ENCODE data around the gene TRIM38. TPM values are rescaled to one million over a fixed set of nuclear protein-coding genes. Genes with fewer than 3 reads are reported as not detected.

The TRIM38 gene
- total and polyA plus RNA-seq, 7 donors, result 4.2 to 13.3 (median 8.2) TPM

DNA sequence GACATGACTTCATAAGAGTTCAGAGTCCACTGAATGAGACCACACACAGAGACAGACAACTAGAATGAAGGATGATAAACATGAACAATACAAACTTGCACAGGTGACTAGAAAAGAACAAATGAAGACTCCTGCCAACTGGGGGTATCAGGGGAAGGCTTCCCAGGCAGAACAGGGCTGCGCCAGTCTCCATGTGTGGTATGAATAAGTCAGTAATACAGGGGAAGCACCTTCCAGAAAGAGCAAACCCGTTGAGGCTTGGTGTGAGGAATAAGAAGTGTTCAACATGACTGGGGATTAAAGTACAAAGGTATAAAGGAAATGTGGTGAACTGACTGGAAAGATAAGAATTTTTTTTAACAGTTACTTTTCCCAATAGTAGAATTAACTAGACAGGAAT lies 28.4 kb upstream of the TRIM38 start:
- no peaks in the 10 kb centered on the region for H3K9me3 ChIP-seq
- intact Hi-C loops (cut with DNase I), result no loop called here
- no peaks in the 10 kb centered on the region for H3K36me3 ChIP-seq
- WGBS, 2 donors, result 57 to 58% methylated on average over 2 of the region's 2 CpGs
- no peak overlapping the region for H3K4me3 ChIP-seq
- no peak for TF ChIP-seq EP300 (IDR thresholded peaks at IDR 0.05)
- no peak for TF ChIP-seq POLR2A (IDR thresholded peaks at IDR 0.05)
- no peak for TF ChIP-seq POLR2AphosphoS5 (IDR thresholded peaks at IDR 0.05)
- TF ChIP-seq, protein P1, sequence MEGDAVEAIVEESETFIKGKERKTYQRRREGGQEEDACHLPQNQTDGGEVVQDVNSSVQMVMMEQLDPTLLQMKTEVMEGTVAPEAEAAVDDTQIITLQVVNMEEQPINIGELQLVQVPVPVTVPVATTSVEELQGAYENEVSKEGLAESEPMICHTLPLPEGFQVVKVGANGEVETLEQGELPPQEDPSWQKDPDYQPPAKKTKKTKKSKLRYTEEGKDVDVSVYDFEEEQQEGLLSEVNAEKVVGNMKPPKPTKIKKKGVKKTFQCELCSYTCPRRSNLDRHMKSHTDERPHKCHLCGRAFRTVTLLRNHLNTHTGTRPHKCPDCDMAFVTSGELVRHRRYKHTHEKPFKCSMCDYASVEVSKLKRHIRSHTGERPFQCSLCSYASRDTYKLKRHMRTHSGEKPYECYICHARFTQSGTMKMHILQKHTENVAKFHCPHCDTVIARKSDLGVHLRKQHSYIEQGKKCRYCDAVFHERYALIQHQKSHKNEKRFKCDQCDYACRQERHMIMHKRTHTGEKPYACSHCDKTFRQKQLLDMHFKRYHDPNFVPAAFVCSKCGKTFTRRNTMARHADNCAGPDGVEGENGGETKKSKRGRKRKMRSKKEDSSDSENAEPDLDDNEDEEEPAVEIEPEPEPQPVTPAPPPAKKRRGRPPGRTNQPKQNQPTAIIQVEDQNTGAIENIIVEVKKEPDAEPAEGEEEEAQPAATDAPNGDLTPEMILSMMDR (IDR thresholded peaks at IDR 0.05), result no peak
- no peak overlapping the region for H3K27ac ChIP-seq
- H3K4me1 ChIP-seq, result no peaks in the 10 kb centered on the region
- DNase-seq, result no peak
- no peaks in the 10 kb centered on the region for H3K27me3 ChIP-seq

DNA sequence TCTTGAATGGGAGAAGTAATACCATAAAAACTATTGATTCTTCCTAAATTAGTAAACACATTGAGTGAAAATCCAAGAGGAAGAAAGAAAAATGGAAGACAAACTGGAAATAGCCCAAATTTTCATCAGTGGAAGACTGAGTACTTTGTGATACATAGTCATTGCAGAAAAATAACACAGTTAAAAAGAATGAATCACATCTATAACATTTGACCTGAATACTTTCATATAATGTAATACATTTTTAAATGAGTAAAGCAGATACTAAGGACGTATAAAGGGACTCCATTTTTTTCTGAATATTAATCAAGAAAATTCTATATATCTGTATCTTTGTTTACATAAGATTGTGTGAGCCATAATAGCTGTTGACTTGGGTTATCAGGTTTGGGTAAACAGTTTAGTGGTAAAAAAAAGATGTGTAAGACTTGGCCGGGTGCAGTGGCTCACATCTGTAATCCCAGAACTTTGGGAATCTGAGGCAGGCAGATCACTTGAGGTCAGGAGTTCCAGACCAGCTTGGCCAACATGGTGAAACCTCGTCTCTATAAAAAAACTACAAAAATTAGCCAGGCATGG lies 27.8 kb upstream of the TRIM38 start:
- Histone ChIP-seq H3K4me3 (no peak overlapping the region), H3K27ac (no peak overlapping the region), H3K9me3 (no peaks in the 10 kb centered on the region), H3K27me3 (no peaks in the 10 kb centered on the region), H3K4me1 (no peaks in the 10 kb centered on the region), H3K36me3 (no peaks in the 10 kb centered on the region)
- WGBS, 2 donors, result 57 to 75% methylated on average over 3 of the region's 3 CpGs
- intact Hi-C loops (cut with DNase I), result no loop called here
- TF ChIP-seq POLR2A (IDR thresholded peaks at IDR 0.05) (no peak), EP300 (IDR thresholded peaks at IDR 0.05) (no peak), POLR2AphosphoS5 (IDR thresholded peaks at IDR 0.05) (no peak)
- TF ChIP-seq, protein P1 (IDR thresholded peaks at IDR 0.05), result no peak
- no peak for DNase-seq

DNA sequence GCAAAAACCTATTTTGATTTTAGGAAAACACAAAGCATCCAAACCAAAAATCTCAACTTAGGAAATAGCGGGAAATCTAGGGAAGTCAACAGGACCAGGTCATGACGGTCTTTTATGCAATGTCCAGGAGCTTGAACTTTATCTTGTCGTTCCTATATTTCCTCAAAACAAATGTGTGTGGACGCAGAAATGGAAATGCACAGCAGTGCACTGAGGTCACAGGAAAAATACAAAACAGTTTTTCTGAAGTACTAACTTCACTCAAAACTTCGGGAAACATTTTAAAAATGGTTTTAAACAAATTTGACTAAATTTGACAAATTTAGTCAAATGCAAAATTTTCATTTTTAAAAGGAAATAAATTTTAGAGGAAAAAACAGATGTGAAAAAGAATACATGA lies 26.6 kb upstream of the TRIM38 start:
- no peaks in the 10 kb centered on the region for H3K4me1 ChIP-seq
- DNase-seq, result no peak
- TF ChIP-seq POLR2AphosphoS5 (IDR thresholded peaks at IDR 0.05), result no peak
- no peak for TF ChIP-seq POLR2A (IDR thresholded peaks at IDR 0.05)
- H3K27me3 ChIP-seq, result no peaks in the 10 kb centered on the region
- WGBS, 2 donors, result 91 to 93% methylated on average over 5 of the region's 5 CpGs
- intact Hi-C loops (cut with DNase I), result no loop called here
- H3K27ac ChIP-seq, result no peak overlapping the region
- H3K36me3 ChIP-seq, result no peaks in the 10 kb centered on the region
- H3K4me3 ChIP-seq, result no peak overlapping the region
- no peaks in the 10 kb centered on the region for H3K9me3 ChIP-seq

DNA sequence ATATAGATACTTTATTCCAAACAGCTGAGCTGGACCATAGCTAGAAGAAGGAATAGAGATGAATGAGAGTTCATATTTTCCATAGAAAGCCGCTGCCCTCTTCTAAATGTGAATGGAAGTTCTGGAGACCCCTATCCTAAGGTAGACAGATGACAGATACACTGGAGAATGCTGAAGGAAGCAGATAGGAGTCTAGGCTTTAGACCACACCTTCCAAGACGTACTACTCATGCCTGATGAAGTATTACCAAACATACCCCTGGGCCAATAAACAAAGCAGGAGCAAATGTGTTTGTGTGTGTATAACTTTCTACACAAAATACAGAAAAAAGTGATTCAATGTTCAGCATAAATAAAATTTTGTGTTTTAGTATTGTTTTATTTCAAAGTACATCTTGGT lies 23.0 kb upstream of the TRIM38 start:
- no peak overlapping the region for H3K27ac ChIP-seq
- no peak for DNase-seq
- H3K4me3 ChIP-seq, result no peak overlapping the region
- H3K9me3 ChIP-seq, result no peaks in the 10 kb centered on the region
- H3K27me3 ChIP-seq, result no peaks in the 10 kb centered on the region
- intact Hi-C loops (cut with DNase I), result no loop called here
- TF ChIP-seq POLR2A (IDR thresholded peaks at IDR 0.05) (no peak), POLR2AphosphoS5 (IDR thresholded peaks at IDR 0.05) (no peak), EP300 (IDR thresholded peaks at IDR 0.05) (no peak)
- TF ChIP-seq, protein P1 (IDR thresholded peaks at IDR 0.05), result no peak
- no peaks in the 10 kb centered on the region for H3K36me3 ChIP-seq
- WGBS, 2 donors, result 81 to 83% methylated on average over 2 of the region's 2 CpGs
- H3K4me1 ChIP-seq, result no peaks in the 10 kb centered on the region

DNA sequence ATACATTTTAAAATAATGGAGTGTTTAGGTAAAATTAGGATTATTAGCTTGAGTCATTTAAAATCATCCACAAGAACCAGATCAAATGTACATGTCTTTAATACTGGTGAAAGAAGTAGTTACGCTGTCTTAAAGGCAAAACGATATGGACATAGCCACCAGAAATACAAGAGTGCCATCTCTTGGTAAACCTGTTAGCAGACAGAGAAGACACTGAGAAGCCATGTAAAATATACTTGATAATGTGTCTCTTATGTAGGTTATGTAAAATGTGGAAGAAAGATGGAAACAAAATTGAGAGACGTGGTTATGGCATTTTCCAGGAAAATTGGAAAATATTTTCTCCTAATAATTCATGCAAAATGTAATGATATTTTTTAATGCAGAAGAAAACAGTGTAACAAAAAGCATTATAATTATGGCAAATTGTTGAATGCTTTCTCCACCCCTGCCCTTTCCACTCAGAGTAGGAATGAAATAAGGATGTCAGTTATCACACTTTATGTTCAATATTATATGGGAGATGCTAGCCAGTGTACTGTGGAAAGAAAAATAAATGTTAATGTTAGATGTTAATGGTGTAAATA lies 19.9 kb upstream of the TRIM38 start:
- Histone ChIP-seq H3K4me3 (no peak overlapping the region), H3K27ac (no peak overlapping the region), H3K9me3 (no peaks in the 10 kb centered on the region), H3K4me1 (no peaks in the 10 kb centered on the region), H3K36me3 (no peaks in the 10 kb centered on the region), H3K27me3 (no peaks in the 10 kb centered on the region)
- intact Hi-C loops (cut with DNase I), result loop anchor here (10.0 kb wide), 1 partner anchor 678 kb away; no protein-coding TSS in a partner anchor
- no peak for DNase-seq
- TF ChIP-seq POLR2A (IDR thresholded peaks at IDR 0.05), result no peak
- 44 to 48% methylated on average over 3 of the region's 3 CpGs for WGBS, 2 donors

DNA sequence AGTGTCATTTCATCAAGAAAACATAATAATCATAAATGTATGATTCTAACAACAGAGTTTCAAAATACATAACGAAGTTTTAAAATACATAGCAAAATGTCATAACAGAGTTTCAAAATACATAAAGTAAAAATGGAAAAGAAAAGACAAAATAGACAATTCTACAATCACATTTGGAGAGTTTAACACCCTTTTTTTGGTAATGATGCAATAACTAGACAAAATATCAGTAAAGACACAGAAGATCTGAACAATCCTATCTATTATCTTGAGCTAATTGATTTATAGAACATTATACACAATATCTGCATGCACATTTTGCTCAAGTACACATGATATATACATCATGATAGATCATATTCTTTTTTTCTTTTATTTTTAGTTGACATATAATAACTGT lies 18.7 kb upstream of the TRIM38 start:
- Histone ChIP-seq H3K4me1 (no peaks in the 10 kb centered on the region), H3K27ac (no peak overlapping the region), H3K9me3 (no peaks in the 10 kb centered on the region), H3K36me3 (no peaks in the 10 kb centered on the region), H3K27me3 (no peaks in the 10 kb centered on the region), H3K4me3 (no peak overlapping the region)
- DNase-seq, result no peak
- intact Hi-C loops (cut with DNase I), result loop anchor here (10.0 kb wide), 1 partner anchor 679 kb away; no protein-coding TSS in a partner anchor
- TF ChIP-seq EP300 (IDR thresholded peaks at IDR 0.05) (no peak), POLR2A (IDR thresholded peaks at IDR 0.05) (no peak), POLR2AphosphoS5 (IDR thresholded peaks at IDR 0.05) (no peak)
- TF ChIP-seq, protein P1 (IDR thresholded peaks at IDR 0.05), result no peak
- 91 to 96% methylated on average over 1 of the region's 1 CpG for whole genome bisulfite sequencing, 2 donors

Measured in sigmoid colon (tissue), 7 donors.